GM12878 (cell line): ENCODE measurements around the gene WWP2. TPM values are rescaled to one million over a fixed set of nuclear protein-coding genes. Genes with fewer than 3 reads are reported as not detected.

Experiments
- ATAC-seq: fragments of 200-7000 bp; cut with Tn5 transposase; 3 replicates; pipeline ENCODE4 v1.9.1; 2020; ENCODE audit warnings: mild to moderate bottlenecking, moderate library complexity
- BruUV-seq: library from RNA; stranded (reverse); fragments of 400-500 nt; replicated peaks from 2 replicates; lab custom pipeline; 2021; lab: Mats Ljungman, UMichigan
- CTCF ChIA-PET: fragments of 300-600 bp; sonication (Branson Sonifier 250); formaldehyde crosslinking; extraction: SDS; loops from one replicate; lab custom pipeline; 2021; ENCODE audit warnings: inconsistent platforms; lab: Yijun Ruan, JAX
- POLR2A ChIA-PET: fragments of 350-600 bp; formaldehyde crosslinking; extraction: SDS; loops from one replicate; lab custom pipeline; 2021; ENCODE audit warnings: inconsistent platforms; lab: Charles Lee
- RAD21 ChIA-PET: fragments of 300-600 bp; sonication (Branson Sonifier 250); formaldehyde crosslinking; loops from one replicate; lab custom pipeline; 2023; ENCODE audit warnings: antibody characterized with exemption; ENCODE audit not compliant: unreplicated experiment; lab: Charles Lee
- SMC1A ChIA-PET: fragments of 300-600 bp; sonication (Branson Sonifier 250); formaldehyde crosslinking; loops from one replicate; lab custom pipeline; 2023; ENCODE audit not compliant: unreplicated experiment, uncharacterized antibody; lab: Charles Lee
- DNase-seq: peaks from one replicate; pipeline ENCODE4 v3.0.0-alpha.2; 2011; ENCODE audit warnings: low read depth, low spot score
- FAIRE-seq: peaks from 3 replicates; lab custom pipeline; 2011; peaks lifted over from hg19 to GRCh38; lab: Jason Lieb, UNC
- H2AFZ ChIP-seq: 2 replicates; pipeline ENCODE4 v1.6.0; 2011; ENCODE audit warnings: low read depth, low read length, control low read depth; ENCODE audit not compliant: control insufficient read depth
- H3K27ac ChIP-seq: 2 replicates; pipeline ENCODE4 v1.5.1; 2011; ENCODE audit warnings: control low read depth; ENCODE audit not compliant: control insufficient read depth, insufficient read depth
- H3K27me3 ChIP-seq, 2 experiments: replicated peaks in 1 of 2; 2 replicates each; pipeline versions ENCODE4 v1.6.0 to v1.6.1; 2011; ENCODE audit warnings: low read length in 1 of 2; ENCODE audit not compliant: control insufficient read depth in 2 of 2, insufficient read depth in 2 of 2
- H3K36me3 ChIP-seq, 2 experiments: 2 replicates each; pipeline ENCODE4 v1.5.1; 2011; ENCODE audit warnings: low read length in 1 of 2; ENCODE audit not compliant: control insufficient read depth in 2 of 2, insufficient read depth in 2 of 2
- H3K4me1 ChIP-seq: 2 replicates; pipeline ENCODE4 v1.6.1; 2011; ENCODE audit warnings: mild to moderate bottlenecking, low read length, moderate library complexity, mixed read lengths; ENCODE audit not compliant: control insufficient read depth, insufficient read depth
- H3K4me2 ChIP-seq: 2 replicates; pipeline ENCODE4 v1.6.0; 2011; ENCODE audit warnings: control low read depth; ENCODE audit not compliant: control insufficient read depth, insufficient read depth
- H3K4me3 ChIP-seq: fragments of 200-600 bp; sonication (generic); 2 replicates; pipeline ENCODE4 v1.5.1; 2016
- H3K79me2 ChIP-seq: 2 replicates; pipeline ENCODE4 v1.6.0; 2011; ENCODE audit warnings: low read length; ENCODE audit not compliant: control insufficient read depth, insufficient read depth
- H3K9ac ChIP-seq: 2 replicates; pipeline ENCODE4 v1.8.0; 2011; ENCODE audit warnings: low read length, control low read depth, mixed read lengths; ENCODE audit not compliant: control insufficient read depth, insufficient read depth
- H3K9me3 ChIP-seq: replicated peaks from 3 replicates; pipeline ENCODE4 v1.5.1; 2011; ENCODE audit warnings: mild to moderate bottlenecking, low read length; ENCODE audit not compliant: control insufficient read depth, insufficient read depth
- H4K20me1 ChIP-seq: 2 replicates; pipeline ENCODE4 v1.6.0; 2011; ENCODE audit not compliant: control insufficient read depth, insufficient read depth
- CBX3 ChIP-seq: fragments of 200-600 bp; sonication (generic); IDR thresholded peaks from 2 replicates; pipeline ENCODE4 v1.6.1; 2016; ENCODE audit warnings: low read depth, borderline replicate concordance
- E2F4 ChIP-seq: IDR thresholded peaks from 2 replicates; pipeline ENCODE4 v1.6.1; 2012; ENCODE audit warnings: low read depth, low read length, improper control_type of control experiment
- EED ChIP-seq: sonication (generic); IDR thresholded peaks from 2 replicates; pipeline ENCODE4 v1.6.1; 2016; ENCODE audit warnings: antibody characterized with exemption, low read depth
- NBN ChIP-seq: fragments of 450-650 bp; IDR thresholded peaks from 2 replicates; pipeline ENCODE4 v1.6.1; 2016
- RUNX3 ChIP-seq: IDR thresholded peaks from 2 replicates; pipeline ENCODE4 v1.6.1; 2012; ENCODE audit warnings: low read length, inconsistent platforms
- SMC3 ChIP-seq: IDR thresholded peaks from 2 replicates; pipeline ENCODE4 v1.6.1; 2011; ENCODE audit warnings: low read length, improper control_type of control experiment, borderline replicate concordance
- TCF7 ChIP-seq: IDR thresholded peaks from 2 replicates; pipeline ENCODE4 v1.6.1; 2014; ENCODE audit warnings: antibody characterized with exemption, borderline replicate concordance
- ZBTB40 ChIP-seq: fragments of 450-650 bp; IDR thresholded peaks from 2 replicates; pipeline ENCODE4 v1.6.1; 2016; ENCODE audit warnings: mild to moderate bottlenecking, moderate library complexity, borderline replicate concordance
- WGBS: methylation state at CpG from one replicate; pipeline ENCODE4 v1.1.6; 2016; ENCODE audit warnings: low lambda C conversion rate; ENCODE audit not compliant: insufficient replicate concordance, insufficient coverage; ENCODE audit errors: missing lambda C conversion rate; 5-methylcytosine and 5-hydroxymethylcytosine counted together
- in situ Hi-C: fragments of 300-500 bp; cut with MboI; formaldehyde crosslinking; loops from 9 replicates; pipeline ENCODE4 v1.14.3; 2018; ENCODE audit warnings: mixed read lengths
- intact Hi-C: fragments of 100-400 bp; cut with micrococcal nuclease; formaldehyde crosslinking; loops from one replicate; pipeline ENCODE4 v1.14.2; 2022; ENCODE audit not compliant: unreplicated experiment
- polyA plus RNA-seq, 11 experiments: library from polyadenylated mRNA; depleted of rRNA in 4 of 11; unstranded in 6 of 11; stranded (reverse) in 5 of 11; fragments of >200 nt; fragmentation: Nextera tagmentation in 4 of 11; fragmentation: Illumina TruSeq in 1 of 11; extraction: Ambion mirVana in 4 of 11; extraction: Trizol in 1 of 11; gene quantifications; 1 replicate in 1 of 11; 2 replicates in 10 of 11; pipeline versions ENCODE4 v1.2.1 to v1.2.3, GENCODE V29; 2011 to 2016; ENCODE audit warnings: inconsistent platforms in 2 of 11, missing spikeins in 2 of 11, low read depth in 1 of 11
- total RNA-seq, 4 experiments: library from RNA; depleted of rRNA in 3 of 4; stranded (reverse); fragments of >200 nt in 3 of 4; fragmentation: Illumina TruSeq in 1 of 4; extraction: Trizol in 1 of 4; gene quantifications; 2 replicates each; pipeline versions ENCODE4 v1.2.1 to v1.2.3, GENCODE V29; 2013 to 2021

WWP2 gene
- total and polyA plus RNA-seq, 10 of the 15 experiments (the other 5 are each of a cell fraction or from before 2014, with no cell fraction given) = 2.8 to 47.0 (median 23.8) TPM

- H4K20me1 ChIP-seq = no peaks in the 10 kb centered on the region; the same call in 1 of the 2 replicates
- ChIA-PET POLR2A (no interaction called here), SMC1A (no interaction called here), CTCF (no interaction called here), RAD21 (no interaction called here)
- FAIRE-seq (no peak), DNase-seq (no peak), ATAC-seq (no peak)
- no peak overlapping the region for H3K4me2 ChIP-seq
- no peak overlapping the region for H3K27ac ChIP-seq
- H3K9ac ChIP-seq = no peak overlapping the region
- H3K36me3 ChIP-seq = peaks cover 0 to 9% of the 10 kb centered on the region in 2 experiments; a peak in 1 of 4 replicates
- H3K4me3 ChIP-seq = no peak overlapping the region
- in situ Hi-C loops (loop anchor here (5.0 kb wide), 1 partner anchor 138 kb away; no protein-coding TSS in a partner anchor), intact Hi-C loops (no loop called here)
- H3K79me2 ChIP-seq = no peaks in the 10 kb centered on the region
- no peaks in the 10 kb centered on the region for H3K27me3 ChIP-seq
- H3K4me1 ChIP-seq = no peaks in the 10 kb centered on the region
- 98% methylated on average over 8 of the region's 8 CpGs for WGBS
- H2AFZ ChIP-seq = no peak overlapping the region
- H3K9me3 ChIP-seq = no peaks in the 10 kb centered on the region
- no peak for TF ChIP-seq SMC3
- TF ChIP-seq TCF7 = no peak
- TF ChIP-seq ZBTB40 = no peak
- TF ChIP-seq NBN = no peak
- no peak for TF ChIP-seq RUNX3
- TF ChIP-seq EED = no peak
- no peak for TF ChIP-seq CBX3
- no peak for TF ChIP-seq E2F4
- no TSS peak for BruUV-seq
Observed at GRCh38 chr16:69925311-69925710, 163.2 kb downstream of the WWP2 start.
